ENCODE results near the gene ZNF837. TPM values are rescaled to one million over a fixed set of nuclear protein-coding genes. Genes with fewer than 3 reads are reported as not detected.

ZNF837 gene
- total and polyA plus RNA-seq, 5 donors from 2014 or later, result 1.1 to 7.7 (median 3.2) TPM

DNA sequence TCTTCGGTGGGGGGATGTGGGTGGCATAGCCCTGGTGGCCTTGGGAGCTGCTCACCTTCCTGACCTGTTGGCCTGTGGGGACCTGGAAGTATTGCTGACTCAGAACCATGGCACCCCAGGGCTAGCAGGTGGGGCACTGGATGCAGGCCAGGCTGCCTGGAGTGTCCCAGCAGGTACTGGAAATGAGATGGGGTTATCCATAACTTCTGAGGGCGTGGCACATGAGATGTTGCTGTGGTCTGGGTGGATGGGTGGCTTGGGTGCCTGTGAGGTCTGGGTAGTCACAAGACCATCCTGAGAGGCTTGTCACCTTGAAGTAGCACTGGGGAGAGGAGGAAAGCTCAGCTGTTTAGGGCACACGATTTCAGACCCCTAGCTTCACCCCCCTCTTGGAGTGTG lies 14.0 kb upstream of the ZNF837 start:
- no peaks in the 10 kb centered on the region for H3K27me3 ChIP-seq (ENCODE audit: control insufficient read depth, insufficient read depth, low read length)
- no peak for ATAC-seq (ENCODE audit: low read depth in 2 of 2)
- DNase-seq, result no peak
- Mint-ChIP-seq H3K27ac (no peak overlapping the region), H3K27me3 (peaks cover 13% of the 10 kb centered on the region), H3K4me3 (peak overlapping the region in 1 of 4 donors; percentile 61), H3K9me3 (no peaks in the 10 kb centered on the region), H3K36me3 (peaks cover 20% of the 10 kb centered on the region), H3K4me1 (peaks cover 0 to 23% (median 7%) of the 10 kb centered on the region in 4 donors)
- H3K4me3 ChIP-seq (ENCODE audit: low read depth, low read length), result no peak overlapping the region
- no peaks in the 10 kb centered on the region for H3K9me3 ChIP-seq (ENCODE audit: control insufficient read depth in 2 of 2, low read length in 2 of 2)
- H3K36me3 ChIP-seq (ENCODE audit: control insufficient read depth, insufficient read depth, low read length), result peaks cover 36% of the 10 kb centered on the region
- H3K4me1 ChIP-seq (ENCODE audit: control insufficient read depth, insufficient read depth, low read length, poor library complexity, severe bottlenecking), result no peaks in the 10 kb centered on the region
- no peak overlapping the region for H3K27ac ChIP-seq (ENCODE audit: insufficient read depth, low read length, poor library complexity, severe bottlenecking)

DNA sequence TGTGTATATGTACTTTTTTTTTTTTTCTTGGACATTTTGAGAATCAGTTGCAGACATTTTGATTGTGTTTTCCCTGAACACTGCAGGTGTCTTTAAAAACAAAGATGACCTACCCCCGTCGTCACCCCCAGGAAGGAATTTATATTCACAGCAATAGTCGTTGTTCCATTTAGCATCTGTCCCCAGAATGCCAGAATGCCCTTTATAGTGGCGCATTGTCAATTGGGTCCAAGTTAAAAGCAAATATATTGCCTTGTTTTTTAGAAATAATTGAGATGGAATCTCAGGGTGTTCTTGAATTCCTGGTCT lies 12.8 kb upstream of the ZNF837 start:
- H3K4me1 Mint-ChIP-seq, result peaks cover 7 to 26% (median 13%) of the 10 kb centered on the region in 4 donors
- peak overlapping the region in 1 of 4 donors; percentile 68 for H3K4me3 Mint-ChIP-seq
- no peaks in the 10 kb centered on the region for H3K9me3 Mint-ChIP-seq
- H3K36me3 Mint-ChIP-seq, result peaks cover 27% of the 10 kb centered on the region
- peaks cover 8% of the 10 kb centered on the region for H3K27me3 Mint-ChIP-seq
- peaks cover 5% of the 10 kb centered on the region for H3K4me1 ChIP-seq (ENCODE audit: control insufficient read depth, insufficient read depth, low read length, poor library complexity, severe bottlenecking)
- DNase-seq (no peak), ATAC-seq (ENCODE audit: low read depth in 2 of 2) (no peak)
- peaks cover 44% of the 10 kb centered on the region for H3K36me3 ChIP-seq (ENCODE audit: control insufficient read depth, insufficient read depth, low read length)
- H3K27ac ChIP-seq (ENCODE audit: insufficient read depth, low read length, poor library complexity, severe bottlenecking), result no peak overlapping the region
- H3K27me3 ChIP-seq (ENCODE audit: control insufficient read depth, insufficient read depth, low read length), result no peaks in the 10 kb centered on the region
- no peak overlapping the region for H3K27ac Mint-ChIP-seq
- H3K9me3 ChIP-seq (ENCODE audit: control insufficient read depth in 2 of 2, low read length in 2 of 2), result no peaks in the 10 kb centered on the region
- H3K4me3 ChIP-seq (ENCODE audit: low read depth, low read length), result no peak overlapping the region

DNA sequence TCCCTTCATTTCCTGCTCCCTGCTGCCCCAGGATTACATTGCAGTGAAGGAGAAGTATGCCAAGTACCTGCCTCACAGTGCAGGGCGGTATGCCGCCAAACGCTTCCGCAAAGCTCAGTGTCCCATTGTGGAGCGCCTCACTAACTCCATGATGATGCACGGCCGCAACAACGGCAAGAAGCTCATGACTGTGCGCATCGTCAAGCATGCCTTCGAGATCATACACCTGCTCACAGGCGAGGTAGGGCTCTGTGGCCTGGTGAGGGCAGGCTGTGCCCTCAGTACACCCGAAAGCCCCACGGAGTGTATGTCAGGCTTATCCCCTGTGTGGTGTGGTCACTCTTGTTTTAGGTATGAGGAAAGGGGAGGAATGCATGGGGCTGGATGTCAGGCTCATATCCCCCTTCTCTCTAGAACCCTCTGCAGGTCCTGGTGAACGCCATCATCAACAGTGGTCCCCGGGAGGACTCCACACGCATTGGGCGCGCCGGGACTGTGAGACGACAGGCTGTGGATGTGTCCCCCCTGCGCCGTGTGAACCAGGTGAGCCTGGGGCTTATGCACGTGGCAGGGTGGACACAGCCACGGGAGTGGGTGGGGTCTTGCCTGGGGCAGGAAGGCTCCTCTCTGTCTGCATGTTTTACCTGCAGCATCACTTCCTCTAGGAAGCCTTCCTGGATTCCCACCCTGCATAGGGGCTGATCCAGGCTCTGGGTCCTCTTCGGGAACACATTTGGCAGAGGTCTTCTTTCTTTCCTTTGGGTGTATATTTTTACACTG lies 12.3 kb upstream of the ZNF837 start:
- Histone ChIP-seq H3K9me3 (ENCODE audit: control insufficient read depth in 2 of 2, low read length in 2 of 2) (no peaks in the 10 kb centered on the region), H3K36me3 (ENCODE audit: control insufficient read depth, insufficient read depth, low read length) (peaks cover 44% of the 10 kb centered on the region), H3K27ac (ENCODE audit: insufficient read depth, low read length, poor library complexity, severe bottlenecking) (no peak overlapping the region), H3K27me3 (ENCODE audit: control insufficient read depth, insufficient read depth, low read length) (no peaks in the 10 kb centered on the region), H3K4me3 (ENCODE audit: low read depth, low read length) (no peak overlapping the region), H3K4me1 (ENCODE audit: control insufficient read depth, insufficient read depth, low read length, poor library complexity, severe bottlenecking) (peaks cover 9% of the 10 kb centered on the region)
- Mint-ChIP-seq H3K36me3 (peaks cover 27% of the 10 kb centered on the region), H3K4me3 (peak overlapping the region in 2 of 4 donors; percentile 44 to 68), H3K4me1 (peaks cover 7 to 32% (median 15%) of the 10 kb centered on the region in 4 donors), H3K27me3 (peaks cover 8% of the 10 kb centered on the region), H3K27ac (no peak overlapping the region), H3K9me3 (no peaks in the 10 kb centered on the region)
- DNase-seq (no peak), ATAC-seq (ENCODE audit: low read depth in 2 of 2) (no peak)

DNA sequence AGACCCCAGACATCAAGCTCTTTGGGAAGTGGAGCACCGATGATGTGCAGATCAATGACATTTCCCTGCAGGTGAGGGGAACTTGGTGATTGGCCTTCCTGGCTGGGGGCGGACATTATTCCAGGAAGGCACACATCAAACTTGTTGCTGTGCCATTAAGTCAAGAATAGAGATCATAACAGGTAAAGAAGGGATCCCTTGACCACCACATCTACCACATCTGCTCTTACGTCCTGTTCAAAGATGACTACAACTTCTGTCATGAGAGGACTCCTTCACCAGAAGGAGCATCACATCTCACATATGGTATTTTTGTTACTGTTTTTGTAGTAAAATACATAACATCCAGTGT lies 7.3 kb upstream of the ZNF837 start:
- Mint-ChIP-seq H3K9me3 (peaks cover 0 to 1% (median 0%) of the 10 kb centered on the region in 7 donors), H3K36me3 (peaks cover 12% of the 10 kb centered on the region), H3K27me3 (no peaks in the 10 kb centered on the region), H3K4me1 (peaks cover 13 to 52% (median 30%) of the 10 kb centered on the region in 4 donors), H3K27ac (peak overlapping the region in 2 of 3 donors; percentile 94), H3K4me3 (peak overlapping the region; percentile 95 to 97 (median 96))
- Histone ChIP-seq H3K36me3 (ENCODE audit: control insufficient read depth, insufficient read depth, low read length) (peaks cover 24% of the 10 kb centered on the region), H3K4me3 (ENCODE audit: low read depth, low read length) (peak overlapping the region; percentile 89), H3K4me1 (ENCODE audit: control insufficient read depth, insufficient read depth, low read length, poor library complexity, severe bottlenecking) (peaks cover 32% of the 10 kb centered on the region), H3K27ac (ENCODE audit: insufficient read depth, low read length, poor library complexity, severe bottlenecking) (peak overlapping the region; percentile 96), H3K27me3 (ENCODE audit: control insufficient read depth, insufficient read depth, low read length) (no peaks in the 10 kb centered on the region), H3K9me3 (ENCODE audit: control insufficient read depth in 2 of 2, low read length in 2 of 2) (no peaks in the 10 kb centered on the region)
- no peak for ATAC-seq (ENCODE audit: low read depth in 2 of 2)
- DNase-seq, result no peak

DNA sequence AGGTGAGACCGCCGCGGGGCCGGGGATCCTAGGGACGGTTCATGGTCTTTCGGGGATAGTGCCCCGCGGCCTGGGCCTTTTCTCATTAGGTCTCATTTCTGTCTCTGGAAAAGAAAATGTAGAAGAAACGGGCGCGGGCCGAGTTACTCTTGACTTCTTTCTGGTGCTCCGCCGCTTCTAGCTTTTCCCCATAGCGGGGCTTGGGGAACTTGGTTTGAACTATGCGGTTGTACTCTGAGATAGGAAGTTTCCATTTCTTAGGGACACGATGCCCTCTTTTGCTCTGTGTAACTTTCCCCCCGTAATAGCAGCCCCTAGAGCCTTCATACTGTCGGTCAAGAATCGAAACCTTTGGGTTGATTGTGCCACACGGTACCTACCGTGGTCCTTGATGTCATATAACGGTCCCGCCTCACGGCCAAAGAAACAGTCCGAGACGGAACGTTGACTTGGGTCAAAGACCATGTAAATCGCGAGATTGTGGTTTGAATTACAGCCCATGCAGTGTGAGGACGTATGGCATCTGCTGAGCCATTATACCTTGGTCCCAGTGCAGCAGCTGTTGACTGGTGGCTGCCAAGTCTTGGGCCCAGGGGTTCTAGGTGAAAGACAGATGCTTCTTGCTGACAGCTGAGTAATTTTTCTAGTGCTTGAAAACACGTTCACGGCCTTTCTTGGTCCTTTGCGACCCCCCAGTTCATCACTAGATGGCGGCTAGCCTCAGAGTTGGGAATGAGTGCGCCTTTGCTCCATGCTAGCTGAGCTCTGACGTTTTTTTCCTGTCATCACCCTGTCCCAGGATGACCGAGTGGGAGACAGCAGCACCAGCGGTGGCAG lies 6.7 kb upstream of the ZNF837 start:
- ATAC-seq (ENCODE audit: low read depth in 2 of 2) (no peak), DNase-seq (no peak)
- Histone ChIP-seq H3K36me3 (ENCODE audit: control insufficient read depth, insufficient read depth, low read length) (peaks cover 19% of the 10 kb centered on the region), H3K27ac (ENCODE audit: insufficient read depth, low read length, poor library complexity, severe bottlenecking) (peak overlapping the region; percentile 96), H3K27me3 (ENCODE audit: control insufficient read depth, insufficient read depth, low read length) (no peaks in the 10 kb centered on the region), H3K9me3 (ENCODE audit: control insufficient read depth in 2 of 2, low read length in 2 of 2) (no peaks in the 10 kb centered on the region), H3K4me3 (ENCODE audit: low read depth, low read length) (peak overlapping the region; percentile 89), H3K4me1 (ENCODE audit: control insufficient read depth, insufficient read depth, low read length, poor library complexity, severe bottlenecking) (peaks cover 32% of the 10 kb centered on the region)
- Mint-ChIP-seq H3K36me3 (peaks cover 12% of the 10 kb centered on the region), H3K4me1 (peaks cover 13 to 54% (median 30%) of the 10 kb centered on the region in 4 donors), H3K4me3 (peak overlapping the region; percentile 95 to 97 (median 96)), H3K9me3 (peaks cover 0 to 1% (median 0%) of the 10 kb centered on the region in 7 donors), H3K27me3 (no peaks in the 10 kb centered on the region), H3K27ac (peak overlapping the region; percentile 94 to 99 (median 98))

DNA sequence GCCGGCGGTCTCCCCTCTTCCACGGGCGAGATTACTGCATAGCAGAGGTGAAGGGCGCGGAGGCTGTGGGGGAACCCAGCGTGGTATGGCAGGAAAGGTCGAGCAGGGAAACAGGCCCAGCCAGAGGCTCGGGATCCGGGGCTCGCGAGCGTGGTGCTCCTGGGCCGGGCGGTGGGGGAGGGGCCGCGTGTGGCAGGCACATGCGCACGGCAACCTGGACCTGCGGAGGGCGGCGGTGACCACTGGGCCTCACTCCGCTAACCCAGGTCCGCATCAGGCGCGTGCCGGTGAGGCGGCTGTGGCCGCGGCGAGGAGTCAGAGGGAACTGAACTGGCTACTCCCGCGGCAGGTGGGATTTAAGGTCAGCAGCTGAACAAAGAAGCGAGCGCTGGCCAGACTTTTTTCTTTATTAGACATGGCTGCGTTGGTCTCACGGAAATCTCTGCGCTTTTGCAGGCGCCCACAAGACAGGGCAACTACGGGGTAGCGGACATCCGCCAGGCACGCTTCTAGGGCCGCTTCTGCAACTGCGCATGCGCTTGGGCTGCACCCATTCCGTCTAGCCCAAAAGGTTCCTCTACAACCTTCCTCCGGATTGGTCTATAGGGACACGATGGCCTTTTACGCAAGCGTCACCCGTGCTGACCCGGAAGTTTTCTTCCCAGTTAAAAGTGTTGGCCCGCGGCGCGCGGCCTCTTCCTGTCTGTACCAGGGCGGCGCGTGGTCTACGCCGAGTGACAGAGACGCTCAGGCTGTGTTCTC lies 5.9 kb upstream of the ZNF837 start, which contains the start of gene RPS5:
Gene RPS5 (plus strand): TSS at position 694 of the 762 bp plus-strand sequence. CDS start 869 bp downstream, outside the sequence.
- Mint-ChIP-seq H3K27ac (peak within 1 kb of the TSS; percentile 94 to 99 (median 98)), H3K27me3 (no peaks in the 10 kb centered on the region), H3K4me3 (peak within 1 kb of the TSS; percentile 95 to 97 (median 96)), H3K9me3 (peaks cover 0 to 1% (median 0%) of the 10 kb centered on the region in 7 donors), H3K4me1 (peaks cover 13 to 60% (median 31%) of the 10 kb centered on the region in 4 donors), H3K36me3 (peaks cover 12% of the 10 kb centered on the region)
- no peaks in the 10 kb centered on the region for H3K27me3 ChIP-seq (ENCODE audit: control insufficient read depth, insufficient read depth, low read length)
- DNase-seq (peak; percentile 94 to 99 (median 98)), ATAC-seq (ENCODE audit: low read depth in 2 of 2) (peak; percentile 92 to 95)
- H3K4me3 ChIP-seq (ENCODE audit: low read depth, low read length), result peak within 1 kb of the TSS; percentile 89
- H3K27ac ChIP-seq (ENCODE audit: insufficient read depth, low read length, poor library complexity, severe bottlenecking), result peak within 1 kb of the TSS; percentile 96
- H3K36me3 ChIP-seq (ENCODE audit: control insufficient read depth, insufficient read depth, low read length), result peaks cover 13% of the 10 kb centered on the region
- H3K9me3 ChIP-seq (ENCODE audit: control insufficient read depth in 2 of 2, low read length in 2 of 2), result no peaks in the 10 kb centered on the region
- H3K4me1 ChIP-seq (ENCODE audit: control insufficient read depth, insufficient read depth, low read length, poor library complexity, severe bottlenecking), result peaks cover 38% of the 10 kb centered on the region

DNA sequence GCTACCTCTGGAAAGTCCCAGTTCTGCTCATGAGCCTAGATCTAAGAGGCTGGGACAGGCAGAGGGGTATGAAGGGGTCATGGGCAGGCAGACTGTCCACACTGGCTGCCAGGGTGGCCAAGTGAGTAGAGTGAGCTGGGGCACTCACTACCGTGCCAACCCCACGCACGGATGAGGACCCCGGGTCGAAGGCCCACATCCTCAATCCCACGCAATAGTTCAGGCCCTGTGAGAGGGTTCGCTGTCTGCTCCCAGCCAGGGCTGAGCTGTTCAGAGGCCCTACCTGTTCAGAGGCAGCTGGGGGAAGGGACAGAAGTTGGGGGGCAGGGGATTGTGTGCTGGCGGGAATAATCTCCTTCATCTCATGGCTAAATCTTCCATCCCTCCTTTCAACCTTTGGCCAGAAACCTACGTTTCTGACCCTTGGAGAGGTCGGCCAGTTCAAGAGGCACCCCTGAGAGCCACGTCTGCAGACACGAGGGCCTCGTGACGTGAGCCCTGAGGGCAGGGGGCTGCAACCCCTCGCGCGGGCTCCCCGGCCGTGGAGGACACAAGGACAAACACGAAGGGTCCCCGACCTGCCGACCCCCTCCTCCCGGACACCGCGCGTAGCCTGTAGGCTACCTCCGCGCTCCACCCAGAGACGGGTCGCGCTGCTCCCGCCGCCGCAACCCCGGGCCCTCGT lies 5.2 kb upstream of the ZNF837 start:
- Histone ChIP-seq H3K36me3 (ENCODE audit: control insufficient read depth, insufficient read depth, low read length) (peaks cover 13% of the 10 kb centered on the region), H3K27ac (ENCODE audit: insufficient read depth, low read length, poor library complexity, severe bottlenecking) (peak overlapping the region; percentile 96), H3K9me3 (ENCODE audit: control insufficient read depth in 2 of 2, low read length in 2 of 2) (no peaks in the 10 kb centered on the region), H3K4me1 (ENCODE audit: control insufficient read depth, insufficient read depth, low read length, poor library complexity, severe bottlenecking) (peaks cover 43% of the 10 kb centered on the region), H3K4me3 (ENCODE audit: low read depth, low read length) (peak overlapping the region; percentile 32), H3K27me3 (ENCODE audit: control insufficient read depth, insufficient read depth, low read length) (no peaks in the 10 kb centered on the region)
- Mint-ChIP-seq H3K4me1 (peaks cover 13 to 64% (median 34%) of the 10 kb centered on the region in 4 donors), H3K36me3 (peaks cover 12% of the 10 kb centered on the region), H3K27me3 (no peaks in the 10 kb centered on the region), H3K9me3 (peaks cover 0 to 1% (median 0%) of the 10 kb centered on the region in 7 donors), H3K27ac (peak overlapping the region; percentile 94 to 99 (median 98)), H3K4me3 (peak overlapping the region; percentile 95 to 97 (median 96))
- peak in 1 of 3 donors; percentile 42 for DNase-seq
- no peak for ATAC-seq (ENCODE audit: low read depth in 2 of 2)
